ENCODE data around the gene PLXDC1. TPM values are rescaled to one million over a fixed set of nuclear protein-coding genes. Genes with fewer than 3 reads are reported as not detected.
"Not testable (repeated sequence)": the region's sequence is repeated elsewhere in the genome, so short reads cannot be mapped to it uniquely, and the experiment has no call there.

Gene PLXDC1
- total RNA-seq, 1 experiment from 2014 or later: not detected

- no TSS peak for BruUV-seq (replicated peaks)
- no peaks in the 10 kb centered on the region for H3K4me1 ChIP-seq (ENCODE audit: control insufficient read depth, insufficient read depth, low read length)
- H3K27ac ChIP-seq (ENCODE audit: low read length): no peak overlapping the region
- in situ Hi-C loops (cut with HindIII; ENCODE audit: low pct_unique_long_range_greater_than_20kb, low sequenced_read_pairs): no loop called here
- H3K27me3 ChIP-seq (ENCODE audit: control insufficient read depth, insufficient read depth, low read length): no peaks in the 10 kb centered on the region
- ChIA-PET CTCF (interaction anchor here (0.5 kb wide), 1 partner anchor 12 kb away, joined by 3 read pairs; no protein-coding TSS in a partner anchor), POLR2A (no interaction called here)
- no peak overlapping the region for H3K4me3 ChIP-seq (ENCODE audit: low read depth in 2 of 2, low read length in 2 of 2)
- no peaks in the 10 kb centered on the region for H3K9me3 ChIP-seq (ENCODE audit: control insufficient read depth, insufficient read depth, low read depth, low read length)
- intact Hi-C loops (cut with micrococcal nuclease; ENCODE audit: unreplicated experiment): no loop called here
- TF ChIP-seq CTCF (IDR thresholded peaks at IDR 0.05): no peak
- TF ChIP-seq TCF7L2 (IDR thresholded peaks at IDR 0.05; ENCODE audit: low read depth, low read length): no peak
- no peak for TF ChIP-seq REST (IDR thresholded peaks at IDR 0.05; ENCODE audit: insufficient read depth in 1 of 2, low read depth in 2 of 2, low read length in 1 of 2)
- no peak for TF ChIP-seq POLR2AphosphoS5 (IDR thresholded peaks at IDR 0.05; ENCODE audit: low read depth, low read length)
- TF ChIP-seq SIN3A (IDR thresholded peaks at IDR 0.05; ENCODE audit: borderline replicate concordance, insufficient read depth, low read depth, low read length): no peak
- no peak for DNase-seq (ENCODE audit: low read depth, low spot score)
- no peak for ATAC-seq
- no peaks in the 10 kb centered on the region for H3K36me3 ChIP-seq (ENCODE audit: control insufficient read depth, insufficient read depth, low read length)
Measured at GRCh38 chr17:39036009-39036408, 115.4 kb downstream of the PLXDC1 start.

- CTCF ChIA-PET; H3K27me3 ChIP-seq (ENCODE audit: control insufficient read depth, insufficient read depth, low read length); H3K36me3 ChIP-seq (ENCODE audit: control insufficient read depth, insufficient read depth, low read length); DNase-seq (ENCODE audit: low read depth, low spot score); H3K27ac ChIP-seq (ENCODE audit: low read length); BruUV-seq (replicated peaks); POLR2A ChIA-PET; H3K4me3 ChIP-seq (ENCODE audit: low read depth in 2 of 2, low read length in 2 of 2); H3K9me3 ChIP-seq (ENCODE audit: control insufficient read depth, insufficient read depth, low read depth, low read length); intact Hi-C loops (cut with micrococcal nuclease; ENCODE audit: unreplicated experiment); ATAC-seq; H3K4me1 ChIP-seq (ENCODE audit: control insufficient read depth, insufficient read depth, low read length); in situ Hi-C loops (cut with HindIII; ENCODE audit: low pct_unique_long_range_greater_than_20kb, low sequenced_read_pairs): not testable (repeated sequence)
Measured at GRCh38 chr17:39035578-39035977, 115.9 kb downstream of the PLXDC1 start.

GRCh38 chr17:39028690-39029089 lies 122.7 kb downstream of the PLXDC1 start:
- in situ Hi-C loops (cut with HindIII; ENCODE audit: low pct_unique_long_range_greater_than_20kb, low sequenced_read_pairs) (no loop called here), intact Hi-C loops (cut with micrococcal nuclease; ENCODE audit: unreplicated experiment) (no loop called here)
- Histone ChIP-seq H3K9me3 (ENCODE audit: control insufficient read depth, insufficient read depth, low read depth, low read length) (no peaks in the 10 kb centered on the region), H3K4me3 (ENCODE audit: low read depth in 2 of 2, low read length in 2 of 2) (no peak overlapping the region), H3K4me1 (ENCODE audit: control insufficient read depth, insufficient read depth, low read length) (peaks cover 3% of the 10 kb centered on the region; the same call in 1 of the 2 replicates), H3K27me3 (ENCODE audit: control insufficient read depth, insufficient read depth, low read length) (no peaks in the 10 kb centered on the region), H3K27ac (ENCODE audit: low read length) (no peak overlapping the region), H3K36me3 (ENCODE audit: control insufficient read depth, insufficient read depth, low read length) (no peaks in the 10 kb centered on the region)
- POLR2A ChIA-PET: no interaction called here
- ATAC-seq (no peak), DNase-seq (ENCODE audit: low read depth, low spot score) (no peak)
- TF ChIP-seq REST (IDR thresholded peaks at IDR 0.05; ENCODE audit: insufficient read depth in 1 of 2, low read depth in 2 of 2, low read length in 1 of 2) (no peak), CTCF (IDR thresholded peaks at IDR 0.05) (no peak), TCF7L2 (IDR thresholded peaks at IDR 0.05; ENCODE audit: low read depth, low read length) (no peak), SIN3A (IDR thresholded peaks at IDR 0.05; ENCODE audit: borderline replicate concordance, insufficient read depth, low read depth, low read length) (no peak), POLR2AphosphoS5 (IDR thresholded peaks at IDR 0.05; ENCODE audit: low read depth, low read length) (no peak)
- CTCF ChIA-PET: interaction anchor here (0.7 kb wide), 1 partner anchor 107 kb away, joined by 4 read pairs; no protein-coding TSS in a partner anchor
- BruUV-seq (replicated peaks): no TSS peak

All from Panc1 (cell line).